HEK293 (cell line): ENCODE results near the gene C4orf50.

Source experiments
- CTCF ChIA-PET: fragments of 350-600 bp; formaldehyde crosslinking; extraction: SDS; loops from one replicate; lab custom pipeline; 2021; ENCODE audit warnings: antibody characterized with exemption; lab: Yijun Ruan, JAX
- POLR2A ChIA-PET: fragments of 300-600 bp; formaldehyde crosslinking; extraction: SDS; loops from one replicate; lab custom pipeline; 2020; ENCODE audit warnings: antibody characterized with exemption, inconsistent platforms; lab: Yijun Ruan, JAX
- H3K27ac ChIP-seq: fragments of 200-500 bp; sonication (Bioruptor generic); 2 replicates; pipeline ENCODE4 v1.5.1; 2014; ENCODE audit warnings: low read depth, low read length, control low read depth, inconsistent platforms; ENCODE audit errors: extremely low read depth
- H3K36me3 ChIP-seq, 2 experiments: fragments of 200-500 bp in 1 of 2; sonication (Bioruptor generic) in 1 of 2; 1 replicate in 1 of 2; 2 replicates in 1 of 2; pipeline ENCODE4 v1.5.1; 2014 to 2017; ENCODE audit warnings: inconsistent platforms in 2 of 2, low read length in 2 of 2; ENCODE audit not compliant: control insufficient read depth in 2 of 2, insufficient read depth in 1 of 2
- H3K4me1 ChIP-seq: fragments of 200-500 bp; sonication (Bioruptor generic); 2 replicates; pipeline ENCODE4 v1.5.1; 2014; ENCODE audit warnings: mild to moderate bottlenecking, low read length, inconsistent platforms; ENCODE audit not compliant: control insufficient read depth, insufficient read depth
- H3K4me3 ChIP-seq: 2 replicates; pipeline ENCODE4 v1.5.1; 2011; ENCODE audit warnings: low read depth, mild to moderate bottlenecking, control low read depth, low read length, moderate library complexity
- H3K9me3 ChIP-seq: fragments of 200-500 bp; sonication (Bioruptor generic); 2 replicates; pipeline ENCODE4 v1.5.1; 2014; ENCODE audit warnings: low read depth, low read length, inconsistent platforms; ENCODE audit not compliant: control insufficient read depth, insufficient read depth
- GLIS2 ChIP-seq: fragments of 450-650 bp; formaldehyde crosslinking; IDR thresholded peaks from 2 replicates; pipeline ENCODE4 v1.5.1; 2016; ENCODE audit warnings: missing biosample characterization, missing genetic modification characterization
- KLF8 ChIP-seq: fragments of 450-650 bp; formaldehyde crosslinking; IDR thresholded peaks from 2 replicates; pipeline ENCODE4 v1.5.1; 2016; ENCODE audit warnings: missing biosample characterization, missing genetic modification characterization
- REPIN1 ChIP-seq: fragments of 450-650 bp; formaldehyde crosslinking; IDR thresholded peaks from 2 replicates; pipeline ENCODE4 v1.5.1; 2017; ENCODE audit warnings: missing biosample characterization, missing genetic modification characterization, low read depth
- SCRT1 ChIP-seq: fragments of 450-650 bp; formaldehyde crosslinking; IDR thresholded peaks from 2 replicates; pipeline ENCODE4 v1.5.1; 2016; ENCODE audit warnings: missing biosample characterization, missing genetic modification characterization, borderline replicate concordance
- TRIM28 ChIP-seq: IDR thresholded peaks from 2 replicates; pipeline ENCODE4 v1.6.1; 2011; ENCODE audit warnings: low read length, control low read depth, borderline replicate concordance
- ZIC2 ChIP-seq: fragments of 450-650 bp; formaldehyde crosslinking; IDR thresholded peaks from 2 replicates; pipeline ENCODE4 v1.5.1; 2016; ENCODE audit warnings: missing biosample characterization, missing genetic modification characterization
- ZNF175 ChIP-seq: fragments of 450-650 bp; formaldehyde crosslinking; IDR thresholded peaks from 2 replicates; pipeline ENCODE4 v1.5.1; 2016; ENCODE audit warnings: missing biosample characterization, missing genetic modification characterization
- ZNF184 ChIP-seq: fragments of 450-650 bp; IDR thresholded peaks from 2 replicates; pipeline ENCODE4 v1.5.1; 2018; ENCODE audit warnings: missing biosample characterization, mild to moderate bottlenecking, missing genetic modification characterization
- ZNF202 ChIP-seq: fragments of 450-650 bp; formaldehyde crosslinking; IDR thresholded peaks from 2 replicates; pipeline ENCODE4 v1.5.1; 2016; ENCODE audit warnings: missing biosample characterization, missing genetic modification characterization, borderline replicate concordance
- ZNF221 ChIP-seq: fragments of 450-650 bp; formaldehyde crosslinking; IDR thresholded peaks from 2 replicates; pipeline ENCODE4 v1.5.1; 2017; ENCODE audit warnings: missing biosample characterization, missing genetic modification characterization, borderline replicate concordance
- ZNF239 ChIP-seq: fragments of 450-650 bp; formaldehyde crosslinking; IDR thresholded peaks from 2 replicates; pipeline ENCODE4 v1.5.1; 2016; ENCODE audit warnings: missing biosample characterization, missing genetic modification characterization
- ZNF664 ChIP-seq: fragments of 450-650 bp; formaldehyde crosslinking; IDR thresholded peaks from 2 replicates; pipeline ENCODE4 v1.5.1; 2016; ENCODE audit warnings: missing biosample characterization, missing genetic modification characterization
- ZNF747 ChIP-seq: fragments of 450-650 bp; formaldehyde crosslinking; IDR thresholded peaks from 2 replicates; pipeline ENCODE4 v1.5.1; 2016; ENCODE audit warnings: missing biosample characterization, missing genetic modification characterization
- ZNF768 ChIP-seq: fragments of 450-650 bp; formaldehyde crosslinking; IDR thresholded peaks from 2 replicates; pipeline ENCODE4 v1.5.1; 2018; ENCODE audit warnings: missing biosample characterization, mild to moderate bottlenecking, missing genetic modification characterization
- TF ChIP-seq, protein P1 (sequence below): fragments of 450-650 bp; formaldehyde crosslinking; IDR thresholded peaks from 2 replicates; pipeline ENCODE4 v1.5.1; 2017; ENCODE audit warnings: missing biosample characterization, missing genetic modification characterization
- TF ChIP-seq, protein P2 (sequence below): fragments of 450-650 bp; formaldehyde crosslinking; IDR thresholded peaks from 2 replicates; pipeline ENCODE4 v1.5.1; 2016; ENCODE audit warnings: missing biosample characterization, missing genetic modification characterization

C4orf50 gene

DNA sequence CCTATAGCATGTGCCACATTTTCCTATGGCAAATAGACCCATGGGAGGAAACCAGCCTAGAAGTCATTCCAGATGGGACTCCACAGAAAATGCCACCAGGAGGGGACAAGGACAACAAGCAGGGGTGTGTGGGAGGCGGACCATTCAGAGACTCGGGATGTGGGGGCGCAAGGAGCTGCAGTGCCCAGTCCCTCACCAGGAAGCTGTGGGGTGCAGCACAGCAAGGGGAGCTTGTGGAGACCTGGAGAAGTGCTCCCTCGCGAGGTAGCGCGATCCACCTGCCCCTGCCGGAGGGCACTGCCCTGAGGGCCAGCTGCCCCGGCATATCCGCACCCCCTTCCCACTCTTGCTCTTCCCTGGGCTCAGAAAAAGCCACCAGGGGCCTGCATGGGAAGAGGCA, 45.5 kb upstream of the C4orf50 start:
- CTCF ChIA-PET, result interaction anchor here (0.6 kb wide), 1 partner anchor 12 kb away, joined by 4 read pairs; no protein-coding TSS in a partner anchor
- TF ChIP-seq REPIN1 (tag by site-specific recombination) (no peak), ZNF202 (tag by site-specific recombination) (no peak), ZNF239 (tag by site-specific recombination) (no peak), ZNF768 (tag by site-specific recombination) (no peak), ZNF747 (no peak), ZNF175 (tag by site-specific recombination) (no peak), ZNF664 (no peak), KLF8 (tag by site-specific recombination) (no peak), ZNF221 (no peak), GLIS2 (tag by site-specific recombination) (no peak), ZNF184 (no peak)
- TF ChIP-seq, protein P1, sequence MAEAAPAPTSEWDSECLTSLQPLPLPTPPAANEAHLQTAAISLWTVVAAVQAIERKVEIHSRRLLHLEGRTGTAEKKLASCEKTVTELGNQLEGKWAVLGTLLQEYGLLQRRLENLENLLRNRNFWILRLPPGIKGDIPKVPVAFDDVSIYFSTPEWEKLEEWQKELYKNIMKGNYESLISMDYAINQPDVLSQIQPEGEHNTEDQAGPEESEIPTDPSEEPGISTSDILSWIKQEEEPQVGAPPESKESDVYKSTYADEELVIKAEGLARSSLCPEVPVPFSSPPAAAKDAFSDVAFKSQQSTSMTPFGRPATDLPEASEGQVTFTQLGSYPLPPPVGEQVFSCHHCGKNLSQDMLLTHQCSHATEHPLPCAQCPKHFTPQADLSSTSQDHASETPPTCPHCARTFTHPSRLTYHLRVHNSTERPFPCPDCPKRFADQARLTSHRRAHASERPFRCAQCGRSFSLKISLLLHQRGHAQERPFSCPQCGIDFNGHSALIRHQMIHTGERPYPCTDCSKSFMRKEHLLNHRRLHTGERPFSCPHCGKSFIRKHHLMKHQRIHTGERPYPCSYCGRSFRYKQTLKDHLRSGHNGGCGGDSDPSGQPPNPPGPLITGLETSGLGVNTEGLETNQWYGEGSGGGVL (tag by site-specific recombination), result no peak
- TF ChIP-seq, all 188 proteins: peak for 0
- Histone ChIP-seq H3K4me3 (no peak overlapping the region), H3K36me3 (no peaks in the 10 kb centered on the region), H3K9me3 (no peaks in the 10 kb centered on the region), H3K27ac (no peak overlapping the region), H3K4me1 (no peaks in the 10 kb centered on the region)
- POLR2A ChIA-PET, result no interaction called here

DNA sequence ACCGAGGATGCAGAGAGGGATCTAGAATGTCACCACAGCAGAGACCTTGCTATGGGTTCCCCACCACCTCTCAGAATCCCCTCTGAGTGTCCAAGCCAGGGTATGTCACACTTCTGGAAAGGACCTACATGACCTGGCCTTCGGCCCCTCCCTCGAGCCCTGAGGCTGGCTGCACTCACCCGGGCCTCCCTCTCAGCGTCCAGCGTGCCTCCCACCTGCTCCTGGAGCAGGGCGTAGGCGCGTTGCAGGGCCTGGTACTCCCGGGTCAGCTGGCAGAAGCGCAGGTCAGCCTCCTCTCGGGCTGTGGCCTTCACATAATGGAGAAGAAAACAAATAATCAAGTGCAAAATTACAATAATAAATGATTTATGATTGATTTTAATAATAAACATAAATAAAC, 43.9 kb upstream of the C4orf50 start:
- Histone ChIP-seq H3K27ac (no peak overlapping the region), H3K4me1 (no peaks in the 10 kb centered on the region), H3K4me3 (no peak overlapping the region), H3K9me3 (no peaks in the 10 kb centered on the region), H3K36me3 (no peaks in the 10 kb centered on the region)
- ChIA-PET POLR2A (no interaction called here), CTCF (no interaction called here)
- TF ChIP-seq, protein P2, sequence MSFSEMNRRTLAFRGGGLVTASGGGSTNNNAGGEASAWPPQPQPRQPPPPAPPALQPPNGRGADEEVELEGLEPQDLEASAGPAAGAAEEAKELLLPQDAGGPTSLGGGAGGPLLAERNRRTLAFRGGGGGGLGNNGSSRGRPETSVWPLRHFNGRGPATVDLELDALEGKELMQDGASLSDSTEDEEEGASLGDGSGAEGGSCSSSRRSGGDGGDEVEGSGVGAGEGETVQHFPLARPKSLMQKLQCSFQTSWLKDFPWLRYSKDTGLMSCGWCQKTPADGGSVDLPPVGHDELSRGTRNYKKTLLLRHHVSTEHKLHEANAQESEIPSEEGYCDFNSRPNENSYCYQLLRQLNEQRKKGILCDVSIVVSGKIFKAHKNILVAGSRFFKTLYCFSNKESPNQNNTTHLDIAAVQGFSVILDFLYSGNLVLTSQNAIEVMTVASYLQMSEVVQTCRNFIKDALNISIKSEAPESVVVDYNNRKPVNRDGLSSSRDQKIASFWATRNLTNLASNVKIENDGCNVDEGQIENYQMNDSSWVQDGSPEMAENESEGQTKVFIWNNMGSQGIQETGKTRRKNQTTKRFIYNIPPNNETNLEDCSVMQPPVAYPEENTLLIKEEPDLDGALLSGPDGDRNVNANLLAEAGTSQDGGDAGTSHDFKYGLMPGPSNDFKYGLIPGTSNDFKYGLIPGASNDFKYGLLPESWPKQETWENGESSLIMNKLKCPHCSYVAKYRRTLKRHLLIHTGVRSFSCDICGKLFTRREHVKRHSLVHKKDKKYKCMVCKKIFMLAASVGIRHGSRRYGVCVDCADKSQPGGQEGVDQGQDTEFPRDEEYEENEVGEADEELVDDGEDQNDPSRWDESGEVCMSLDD (tag by site-specific recombination), result no peak
- no peak for TF ChIP-seq TRIM28

DNA sequence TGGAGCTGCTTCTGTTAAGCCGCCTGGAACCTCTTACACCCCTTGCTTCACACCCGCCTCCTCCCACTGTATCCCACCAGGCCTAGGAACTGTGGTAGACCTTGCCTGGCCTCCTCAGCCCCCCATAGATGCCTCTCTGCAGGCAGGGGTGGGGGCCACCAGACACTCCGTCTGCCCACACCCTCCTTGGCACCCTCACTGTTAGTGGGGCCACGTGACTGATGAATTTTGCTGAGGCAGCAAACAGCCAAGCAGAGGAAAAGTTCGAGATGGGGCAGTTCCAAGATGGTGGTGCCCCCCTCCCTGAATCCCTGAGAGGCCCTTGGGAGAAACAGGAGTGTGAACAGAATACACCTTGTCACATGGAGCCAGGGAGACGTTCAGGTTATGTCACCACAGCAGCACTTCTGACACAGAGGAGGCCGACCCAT, 41.2 kb upstream of the C4orf50 start:
- CTCF ChIA-PET, result no interaction called here
- no peak overlapping the region for H3K4me3 ChIP-seq
- H3K4me1 ChIP-seq, result no peaks in the 10 kb centered on the region
- POLR2A ChIA-PET, result no interaction called here
- H3K27ac ChIP-seq, result no peak overlapping the region
- TF ChIP-seq, protein P1 (tag by site-specific recombination), result no peak
- TF ChIP-seq ZIC2 (tag by site-specific recombination) (no peak), SCRT1 (tag by site-specific recombination) (no peak)
- H3K9me3 ChIP-seq, result no peaks in the 10 kb centered on the region
- no peaks in the 10 kb centered on the region for H3K36me3 ChIP-seq
